Measurements from ENCODE around the gene ALX4. TPM values are rescaled to one million over a fixed set of nuclear protein-coding genes. Genes with fewer than 3 reads are reported as not detected.

ALX4 gene
- total RNA-seq, 2 experiments from 2014 or later: not detected

GRCh38 chr11:44315947-44316658 is 6.2 kb upstream of the ALX4 start:
- ChIA-PET CTCF (ENCODE audit: unreplicated experiment) (no interaction called here), POLR2A (no interaction called here)
- Histone ChIP-seq H3K9me3 (ENCODE audit: low read length) (no peaks in the 10 kb centered on the region), H3K79me2 (ENCODE audit: insufficient read depth, low read depth, low read length) (no peaks in the 10 kb centered on the region), H4K20me1 (ENCODE audit: insufficient read depth, low read length) (no peaks in the 10 kb centered on the region), H3K27ac (ENCODE audit: low read depth, low read length, poor library complexity, severe bottlenecking) (no peak overlapping the region), H3K4me1 (ENCODE audit: insufficient read depth, low read length, poor library complexity, severe bottlenecking) (no peaks in the 10 kb centered on the region), H3K9me2 (ENCODE audit: insufficient read depth, low read length) (no peaks in the 10 kb centered on the region), H3K4me3 (ENCODE audit: low read depth, low read length, poor library complexity, severe bottlenecking) (no peak overlapping the region), H3K36me3 (ENCODE audit: insufficient read depth, low read length) (no peaks in the 10 kb centered on the region), H2AFZ (ENCODE audit: low read length) (no peak overlapping the region), H3K4me2 (ENCODE audit: low read length) (no peak overlapping the region)
- intact Hi-C loops (cut with micrococcal nuclease; ENCODE audit: unreplicated experiment): no loop called here
- no peak for DNase-seq (ENCODE audit: low spot score)
- TF ChIP-seq EZH2phosphoT487 (IDR thresholded peaks at IDR 0.05; ENCODE audit: borderline replicate concordance, low read depth, low read length): no peak
- no peak for TF ChIP-seq CTCF (conservative IDR thresholded peaks at IDR 0.05; ENCODE audit: low read length)
- no TSS peak for BruUV-seq (replicated peaks)

- H3K27ac ChIP-seq (ENCODE audit: low read depth, low read length, poor library complexity, severe bottlenecking): no peak overlapping the region
- no peak overlapping the region for H3K4me3 ChIP-seq (ENCODE audit: low read depth, low read length, poor library complexity, severe bottlenecking)
- intact Hi-C loops (cut with micrococcal nuclease; ENCODE audit: unreplicated experiment): no loop called here
- no peaks in the 10 kb centered on the region for H3K36me3 ChIP-seq (ENCODE audit: insufficient read depth, low read length)
- no peak overlapping the region for H2AFZ ChIP-seq (ENCODE audit: low read length)
- H3K9me2 ChIP-seq (ENCODE audit: insufficient read depth, low read length): no peaks in the 10 kb centered on the region
- no peaks in the 10 kb centered on the region for H4K20me1 ChIP-seq (ENCODE audit: insufficient read depth, low read length)
- ChIA-PET CTCF (ENCODE audit: unreplicated experiment) (no interaction called here), POLR2A (no interaction called here)
- no peaks in the 10 kb centered on the region for H3K4me1 ChIP-seq (ENCODE audit: insufficient read depth, low read length, poor library complexity, severe bottlenecking)
- no peak for DNase-seq (ENCODE audit: low spot score)
- no peaks in the 10 kb centered on the region for H3K79me2 ChIP-seq (ENCODE audit: insufficient read depth, low read depth, low read length)
- H3K4me2 ChIP-seq (ENCODE audit: low read length): no peak overlapping the region
- TF ChIP-seq EZH2phosphoT487 (IDR thresholded peaks at IDR 0.05; ENCODE audit: borderline replicate concordance, low read depth, low read length) (no peak), CTCF (conservative IDR thresholded peaks at IDR 0.05; ENCODE audit: low read length) (no peak)
- H3K9me3 ChIP-seq (ENCODE audit: low read length): no peaks in the 10 kb centered on the region
- BruUV-seq (replicated peaks): no TSS peak
Observed at GRCh38 chr11:44314733-44315132, 4.8 kb upstream of the ALX4 start.

GRCh38 chr11:44313761-44314489 is 4.0 kb upstream of the ALX4 start:
- TF ChIP-seq CTCF (conservative IDR thresholded peaks at IDR 0.05; ENCODE audit: low read length) (no peak), EZH2phosphoT487 (IDR thresholded peaks at IDR 0.05; ENCODE audit: borderline replicate concordance, low read depth, low read length) (no peak)
- BruUV-seq (replicated peaks): no TSS peak
- Histone ChIP-seq H3K4me1 (ENCODE audit: insufficient read depth, low read length, poor library complexity, severe bottlenecking) (no peaks in the 10 kb centered on the region), H3K79me2 (ENCODE audit: insufficient read depth, low read depth, low read length) (no peaks in the 10 kb centered on the region), H3K9me2 (ENCODE audit: insufficient read depth, low read length) (no peaks in the 10 kb centered on the region), H4K20me1 (ENCODE audit: insufficient read depth, low read length) (no peaks in the 10 kb centered on the region), H3K4me2 (ENCODE audit: low read length) (no peak overlapping the region), H3K36me3 (ENCODE audit: insufficient read depth, low read length) (no peaks in the 10 kb centered on the region), H3K27ac (ENCODE audit: low read depth, low read length, poor library complexity, severe bottlenecking) (no peak overlapping the region), H3K9me3 (ENCODE audit: low read length) (no peaks in the 10 kb centered on the region), H3K4me3 (ENCODE audit: low read depth, low read length, poor library complexity, severe bottlenecking) (no peak overlapping the region), H2AFZ (ENCODE audit: low read length) (no peak overlapping the region)
- DNase-seq (ENCODE audit: low spot score): no peak
- POLR2A ChIA-PET: interaction anchor here (0.6 kb wide), 1 partner anchor 66 kb away, joined by 5 read pairs; no protein-coding TSS in a partner anchor
- intact Hi-C loops (cut with micrococcal nuclease; ENCODE audit: unreplicated experiment): no loop called here
- CTCF ChIA-PET (ENCODE audit: unreplicated experiment): no interaction called here

Measured in OCI-LY7 (cell line).